HG03060 (cell line): Measurements from ENCODE around the gene SSB.
"Not testable (repeated sequence)": the region's sequence is repeated elsewhere in the genome, so short reads cannot be mapped to it uniquely, and the experiment has no call there.

Source experiments
- ATAC-seq: cut with Tn5 transposase; IDR thresholded peaks from one replicate; pipeline ENCODE4 v1.9.1; 2021; ENCODE audit warnings: low read depth, moderate number of reproducible peaks; ENCODE audit not compliant: unreplicated experiment

The SSB gene

GRCh38 chr2:169798718-169799592 is at the start of gene SSB:
TSS of gene SSB (plus strand) at chr2:169798871. CDS start at chr2:169800961, 2,090 bp downstream.
- ATAC-seq: peak; percentile 76

- ATAC-seq: no peak
Measured at GRCh38 chr2:169752752-169753151, 45.9 kb upstream of the SSB start.

- ATAC-seq: no peak
Measured at GRCh38 chr2:169755083-169755870, 43.4 kb upstream of the SSB start.

- no peak for ATAC-seq
Measured at GRCh38 chr2:169756342-169756741, 42.3 kb upstream of the SSB start.

GRCh38 chr2:169757356-169757755 is 41.3 kb upstream of the SSB start:
- no peak for ATAC-seq

- no peak for ATAC-seq
Measured at GRCh38 chr2:169757778-169758177, 40.9 kb upstream of the SSB start.

- no peak for ATAC-seq
Measured at GRCh38 chr2:169759987-169760386, 38.7 kb upstream of the SSB start.

GRCh38 chr2:169760798-169761197 is 37.9 kb upstream of the SSB start:
- not testable (repeated sequence) for ATAC-seq

- no peak for ATAC-seq
Measured at GRCh38 chr2:169761251-169761969, 37.3 kb upstream of the SSB start.

GRCh38 chr2:169761970-169762292 is 36.7 kb upstream of the SSB start:
- no peak for ATAC-seq

- no peak for ATAC-seq
Measured at GRCh38 chr2:169765523-169765922, 33.1 kb upstream of the SSB start.

GRCh38 chr2:169767243-169767888 is 31.3 kb upstream of the SSB start:
- ATAC-seq: no peak

GRCh38 chr2:169768262-169768995 is 30.2 kb upstream of the SSB start:
- no peak for ATAC-seq

- ATAC-seq: no peak
Measured at GRCh38 chr2:169771021-169771420, 27.6 kb upstream of the SSB start.

GRCh38 chr2:169771612-169772011 is 27.1 kb upstream of the SSB start:
- ATAC-seq: no peak

- no peak for ATAC-seq
Measured at GRCh38 chr2:169772651-169773050, 26.0 kb upstream of the SSB start.

GRCh38 chr2:169775354-169775753 is 23.3 kb upstream of the SSB start:
- ATAC-seq: no peak

GRCh38 chr2:169775765-169776164 is 22.9 kb upstream of the SSB start:
- no peak for ATAC-seq

- no peak for ATAC-seq
Measured at GRCh38 chr2:169776252-169776761, 22.4 kb upstream of the SSB start.

- no peak for ATAC-seq
Measured at GRCh38 chr2:169778446-169778845, 20.2 kb upstream of the SSB start.
